IMR-90 (cell line): Measurements from ENCODE around the gene NOS1AP. TPM values are rescaled to one million over a fixed set of nuclear protein-coding genes. Genes with fewer than 3 reads are reported as not detected.

Experiments
- ATAC-seq: fragments of 200-7000 bp; cut with Tn5 transposase; 2 replicates; pipeline ENCODE4 v1.9.1; 2020; ENCODE audit warnings: low read depth, mild to moderate bottlenecking, moderate library complexity
- BruUV-seq: library from RNA; stranded (reverse); fragments of 400-500 nt; replicated peaks from 2 replicates; lab custom pipeline; 2021; lab: Mats Ljungman, UMichigan
- CTCF ChIA-PET: fragments of 300-600 bp; formaldehyde crosslinking; extraction: SDS; loops from one replicate; lab custom pipeline; 2021; ENCODE audit warnings: antibody characterized with exemption; lab: Yijun Ruan, JAX
- POLR2A ChIA-PET: fragments of 300-600 bp; sonication (Branson Sonifier 250); formaldehyde crosslinking; loops from one replicate; lab custom pipeline; 2022; ENCODE audit warnings: antibody characterized with exemption; ENCODE audit not compliant: unreplicated experiment; lab: Charles Lee
- DNase-seq: peaks from one replicate; pipeline ENCODE4 v3.0.0; 2013
- H2AFZ ChIP-seq: replicated peaks from 2 replicates; pipeline ENCODE3; 2013; ENCODE audit warnings: low read length, mild to moderate bottlenecking; ENCODE audit not compliant: poor library complexity
- H2AK5ac ChIP-seq: 2 replicates; pipeline ENCODE4 v1.6.1; 2013; ENCODE audit warnings: low read depth, low read length, inconsistent platforms
- H2AK9ac ChIP-seq: replicated peaks from 2 replicates; pipeline ENCODE3; 2013; ENCODE audit warnings: mild to moderate bottlenecking, low read depth, low read length, moderate library complexity; ENCODE audit not compliant: poor library complexity
- H2BK120ac ChIP-seq: 2 replicates; pipeline ENCODE4 v1.6.1; 2013; ENCODE audit warnings: low read depth, low read length, inconsistent platforms
- H2BK15ac ChIP-seq: 3 replicates; pipeline ENCODE4 v1.6.1; 2013; ENCODE audit warnings: low read depth, low read length, inconsistent platforms
- H2BK20ac ChIP-seq: 2 replicates; pipeline ENCODE4 v1.6.1; 2013; ENCODE audit warnings: low read depth, mild to moderate bottlenecking, inconsistent platforms, low read length, moderate library complexity
- H2BK5ac ChIP-seq: 2 replicates; pipeline ENCODE4 v1.6.1; 2013; ENCODE audit warnings: mild to moderate bottlenecking, low read depth, low read length, inconsistent platforms; ENCODE audit not compliant: poor library complexity, severe bottlenecking
- H3K14ac ChIP-seq: replicated peaks from 2 replicates; pipeline ENCODE4 v1.6.1; 2013; ENCODE audit warnings: low read depth, low read length, inconsistent platforms
- H3K18ac ChIP-seq: 2 replicates; pipeline ENCODE4 v1.6.1; 2013; ENCODE audit warnings: low read depth, low read length, control low read depth
- H3K23ac ChIP-seq: 2 replicates; pipeline ENCODE4 v1.6.1; 2013; ENCODE audit warnings: low read depth, low read length, inconsistent platforms
- H3K27ac ChIP-seq: 2 replicates; pipeline ENCODE4 v1.5.1; 2013; ENCODE audit warnings: mild to moderate bottlenecking, control low read depth, low read length; ENCODE audit not compliant: insufficient read depth
- H3K27me3 ChIP-seq: 2 replicates; pipeline ENCODE4 v1.6.1; 2013; ENCODE audit warnings: low read length; ENCODE audit not compliant: control insufficient read depth, insufficient read depth
- H3K36me3 ChIP-seq: 2 replicates; pipeline ENCODE4 v1.6.1; 2013; ENCODE audit warnings: low read length, mixed read lengths; ENCODE audit not compliant: control insufficient read depth, insufficient read depth
- H3K4ac ChIP-seq: 2 replicates; pipeline ENCODE4 v1.6.1; 2013; ENCODE audit warnings: low read depth, low read length, inconsistent platforms
- H3K4me1 ChIP-seq: 2 replicates; pipeline ENCODE4 v1.6.1; 2013; ENCODE audit warnings: low read length, mixed read lengths; ENCODE audit not compliant: control insufficient read depth, insufficient read depth
- H3K4me2 ChIP-seq: 2 replicates; pipeline ENCODE4 v1.6.1; 2013; ENCODE audit warnings: low read depth, mild to moderate bottlenecking, control low read depth, low read length, moderate library complexity
- H3K4me3 ChIP-seq: 2 replicates; pipeline ENCODE4 v1.5.1; 2013; ENCODE audit warnings: low read depth, mild to moderate bottlenecking, control low read depth, low read length, moderate library complexity; ENCODE audit not compliant: insufficient read depth
- H3K56ac ChIP-seq: 2 replicates; pipeline ENCODE4 v1.6.1; 2013; ENCODE audit warnings: low read length, inconsistent platforms; ENCODE audit not compliant: insufficient read depth; ENCODE audit errors: extremely low read depth
- H3K79me1 ChIP-seq, 2 experiments: 2 replicates each; pipeline ENCODE4 v1.6.1; 2013; ENCODE audit warnings: low read length in 2 of 2, inconsistent platforms in 1 of 2, low read depth in 1 of 2
- H3K9ac ChIP-seq: 2 replicates; pipeline ENCODE4 v1.6.1; 2013; ENCODE audit warnings: low read depth, low read length, control low read depth
- H3K9me1 ChIP-seq: 2 replicates; pipeline ENCODE4 v1.6.1; 2013; ENCODE audit warnings: low read length, inconsistent platforms; ENCODE audit not compliant: insufficient read depth
- H3K9me3 ChIP-seq: 2 replicates; pipeline ENCODE4 v1.6.1; 2013; ENCODE audit warnings: low read length; ENCODE audit not compliant: control insufficient read depth, insufficient read depth
- H4K20me1 ChIP-seq: 2 replicates; pipeline ENCODE4 v1.6.1; 2013; ENCODE audit warnings: low read length, inconsistent platforms; ENCODE audit not compliant: insufficient read depth
- H4K5ac ChIP-seq: 2 replicates; pipeline ENCODE4 v1.6.1; 2013; ENCODE audit warnings: mild to moderate bottlenecking, low read depth, low read length, control low read depth
- H4K8ac ChIP-seq, 2 experiments: 2 replicates each; pipeline ENCODE4 v1.6.1; 2013; ENCODE audit warnings: low read depth in 2 of 2, low read length in 2 of 2, control low read depth in 1 of 2, inconsistent platforms in 1 of 2
- H4K91ac ChIP-seq: 2 replicates; pipeline ENCODE4 v1.6.1; 2013; ENCODE audit warnings: low read depth, low read length, inconsistent platforms; ENCODE audit not compliant: insufficient read depth
- BHLHE40 ChIP-seq: fragments of 150-350 bp; IDR thresholded peaks from 2 replicates; pipeline ENCODE4 v1.6.1; 2016; ENCODE audit warnings: mild to moderate bottlenecking, low read depth, low read length
- CEBPB ChIP-seq: IDR thresholded peaks from 2 replicates; pipeline ENCODE4 v1.6.1; 2012; ENCODE audit warnings: low read depth, low read length, improper control_type of control experiment
- CHD1 ChIP-seq: IDR thresholded peaks from 2 replicates; pipeline ENCODE4 v1.6.1; 2012; ENCODE audit warnings: low read depth, low read length, improper control_type of control experiment
- FOS ChIP-seq: fragments of 150-350 bp; IDR thresholded peaks from 2 replicates; pipeline ENCODE4 v1.6.1; 2016; ENCODE audit warnings: low read depth, low read length
- MAFK ChIP-seq: IDR thresholded peaks from 2 replicates; pipeline ENCODE4 v1.6.1; 2012; ENCODE audit warnings: low read depth, low read length, improper control_type of control experiment
- MAZ ChIP-seq: IDR thresholded peaks from 2 replicates; pipeline ENCODE4 v1.6.1; 2012; ENCODE audit warnings: low read depth, mild to moderate bottlenecking, low read length, improper control_type of control experiment, moderate library complexity, borderline replicate concordance
- MXI1 ChIP-seq: IDR thresholded peaks from 2 replicates; pipeline ENCODE4 v1.6.1; 2012; ENCODE audit warnings: low read depth, mild to moderate bottlenecking, low read length, moderate library complexity, borderline replicate concordance
- NFE2L2 ChIP-seq: fragments of 150-350 bp; IDR thresholded peaks from 2 replicates; pipeline ENCODE4 v1.6.1; 2016; ENCODE audit warnings: low read depth, mild to moderate bottlenecking, low read length
- POLR2A ChIP-seq: IDR thresholded peaks from 2 replicates; pipeline ENCODE4 v1.6.1; 2012; ENCODE audit warnings: mild to moderate bottlenecking, low read depth, low read length
- RAD21 ChIP-seq: IDR thresholded peaks from 2 replicates; pipeline ENCODE4 v1.6.1; 2012; ENCODE audit warnings: low read length, improper control_type of control experiment
- RCOR1 ChIP-seq: IDR thresholded peaks from 2 replicates; pipeline ENCODE4 v1.6.1; 2012; ENCODE audit warnings: mild to moderate bottlenecking, low read length, improper control_type of control experiment; ENCODE audit not compliant: insufficient replicate concordance
- RFX5 ChIP-seq: IDR thresholded peaks from 2 replicates; pipeline ENCODE4 v1.8.0; 2012; ENCODE audit warnings: low read depth, mild to moderate bottlenecking, low read length, moderate library complexity
- SMC3 ChIP-seq: fragments of 150-350 bp; IDR thresholded peaks from 2 replicates; pipeline ENCODE4 v1.6.1; 2016; ENCODE audit warnings: low read depth, mild to moderate bottlenecking, antibody characterized with exemption, low read length, moderate library complexity
- WGBS, 2 experiments: methylation state at CpG; one replicate each; pipeline versions ENCODE4 v1.1.5 to v1.1.7; 2013; ENCODE audit warnings: missing lambda C conversion rate in 2 of 2; ENCODE audit not compliant: insufficient read length in 1 of 2; ENCODE audit errors: extremely low coverage in 2 of 2; 5-methylcytosine and 5-hydroxymethylcytosine counted together
- dilution Hi-C: fragments of 300-500 bp; cut with HindIII; formaldehyde crosslinking; loops from one replicate; pipeline ENCODE4 v1.14.3; 2018; ENCODE audit warnings: low sequenced_read_pairs; ENCODE audit not compliant: unreplicated experiment
- in situ Hi-C: fragments of 300-500 bp; cut with MboI; formaldehyde crosslinking; loops from 3 replicates; pipeline ENCODE4 v1.14.3; 2019; ENCODE audit warnings: low sequenced_read_pairs, inconsistent platforms, mixed read lengths
- intact Hi-C: fragments of 100-400 bp; cut with micrococcal nuclease; formaldehyde crosslinking; loops from 2 replicates; pipeline ENCODE4 v1.10.0; 2022
- polyA plus RNA-seq, 3 experiments: library from polyadenylated mRNA; depleted of rRNA; stranded (reverse); fragments of >200 nt; gene quantifications; 2 replicates each; pipeline ENCODE4 v1.2.3, GENCODE V29; 2012; ENCODE audit warnings: low replicate concordance in 1 of 3
- total RNA-seq: library from RNA; depleted of rRNA; stranded (reverse); fragments of >200 nt; gene quantifications from 2 replicates; pipeline ENCODE4 v1.2.3, GENCODE V29; 2012
- TF ChIP-seq, protein P1 (sequence below): fragments of 150-350 bp; IDR thresholded peaks from 2 replicates; pipeline ENCODE4 v1.6.1; 2016; ENCODE audit warnings: low read depth, mild to moderate bottlenecking, low read length, moderate library complexity, borderline replicate concordance
- TF ChIP-seq, protein P2 (sequence below): fragments of 150-350 bp; IDR thresholded peaks from 2 replicates; pipeline ENCODE4 v1.6.1; 2017; ENCODE audit warnings: mild to moderate bottlenecking, antibody characterized with exemption, low read length, low read depth
- TF ChIP-seq, protein P3 (sequence below): conservative IDR thresholded peaks from 2 replicates; pipeline ENCODE4 v1.5.1; 2012; ENCODE audit warnings: mild to moderate bottlenecking, low read depth, low read length, improper control_type of control experiment

NOS1AP gene
- total and polyA plus RNA-seq, 2 of the 4 experiments (the other 2 are of a cell fraction): 0.18 to 0.19 TPM

DNA sequence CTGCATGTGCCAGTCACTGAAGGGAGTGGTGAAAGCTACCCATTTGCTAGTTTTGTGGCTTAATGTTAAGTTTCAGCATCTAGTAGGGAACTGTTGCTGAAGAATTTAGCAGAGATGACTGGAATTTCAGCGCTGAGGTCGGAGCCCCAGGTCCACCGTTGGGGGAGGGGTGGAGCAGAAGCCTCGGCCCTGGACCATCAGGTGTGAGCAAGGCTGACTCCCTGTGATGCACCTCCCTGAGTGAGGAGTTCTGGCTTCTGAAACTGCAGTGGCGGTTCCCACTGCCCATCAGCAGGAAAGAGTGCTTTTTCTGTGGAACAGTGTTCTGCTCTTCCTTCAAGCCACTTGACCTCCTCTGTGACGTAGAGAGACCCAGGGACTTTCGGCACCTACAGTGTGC is 1.3 kb downstream of the NOS1AP start:
- Histone ChIP-seq H3K56ac (no peak overlapping the region), H3K27ac (no peak overlapping the region), H2BK120ac (no peak overlapping the region), H3K9ac (no peak overlapping the region), H3K9me1 (no peaks in the 10 kb centered on the region), H2BK15ac (no peak overlapping the region), H3K4me2 (no peak overlapping the region), H3K4me1 (no peaks in the 10 kb centered on the region; the same call in 1 of the 2 replicates), H3K9me3 (peaks cover 4% of the 10 kb centered on the region), H3K14ac (no peak overlapping the region), H2AFZ (no peak overlapping the region), H3K23ac (no peak overlapping the region), H3K18ac (no peak overlapping the region), H3K4ac (no peak overlapping the region), H3K27me3 (peaks cover 49% of the 10 kb centered on the region), H2BK20ac (no peak overlapping the region), H4K91ac (no peak overlapping the region), H4K5ac (no peak overlapping the region), H2AK9ac (peak overlapping the region; percentile 62), H4K8ac (no peak overlapping the region), H3K4me3 (no peak overlapping the region), H2AK5ac (no peak overlapping the region), H3K79me1 (no peaks in the 10 kb centered on the region), H4K20me1 (no peaks in the 10 kb centered on the region), H2BK5ac (no peak overlapping the region), H3K36me3 (no peaks in the 10 kb centered on the region)
- ChIA-PET CTCF (interaction anchor here (0.8 kb wide), 1 partner anchor 15 kb away, joined by 3 read pairs; no protein-coding TSS in a partner anchor), POLR2A (no interaction called here)
- dilution Hi-C loops: no loop called here
- no peak for DNase-seq
- 0% methylated on average over 2 of the region's 7 CpGs; no CpG with 5 or more reads in 1 of the 2 experiments for WGBS, 2 experiments
- BruUV-seq: no TSS peak
- intact Hi-C loops: no loop called here
- ATAC-seq: no peak
- TF ChIP-seq, protein P1, sequence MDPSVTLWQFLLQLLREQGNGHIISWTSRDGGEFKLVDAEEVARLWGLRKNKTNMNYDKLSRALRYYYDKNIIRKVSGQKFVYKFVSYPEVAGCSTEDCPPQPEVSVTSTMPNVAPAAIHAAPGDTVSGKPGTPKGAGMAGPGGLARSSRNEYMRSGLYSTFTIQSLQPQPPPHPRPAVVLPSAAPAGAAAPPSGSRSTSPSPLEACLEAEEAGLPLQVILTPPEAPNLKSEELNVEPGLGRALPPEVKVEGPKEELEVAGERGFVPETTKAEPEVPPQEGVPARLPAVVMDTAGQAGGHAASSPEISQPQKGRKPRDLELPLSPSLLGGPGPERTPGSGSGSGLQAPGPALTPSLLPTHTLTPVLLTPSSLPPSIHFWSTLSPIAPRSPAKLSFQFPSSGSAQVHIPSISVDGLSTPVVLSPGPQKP: no peak
- TF ChIP-seq, protein P2, sequence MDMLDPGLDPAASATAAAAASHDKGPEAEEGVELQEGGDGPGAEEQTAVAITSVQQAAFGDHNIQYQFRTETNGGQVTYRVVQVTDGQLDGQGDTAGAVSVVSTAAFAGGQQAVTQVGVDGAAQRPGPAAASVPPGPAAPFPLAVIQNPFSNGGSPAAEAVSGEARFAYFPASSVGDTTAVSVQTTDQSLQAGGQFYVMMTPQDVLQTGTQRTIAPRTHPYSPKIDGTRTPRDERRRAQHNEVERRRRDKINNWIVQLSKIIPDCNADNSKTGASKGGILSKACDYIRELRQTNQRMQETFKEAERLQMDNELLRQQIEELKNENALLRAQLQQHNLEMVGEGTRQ: no peak
- TF ChIP-seq MAFK: no peak
- no peak for TF ChIP-seq POLR2A
- TF ChIP-seq SMC3: no peak
- no peak for TF ChIP-seq FOS
- no peak for TF ChIP-seq MAZ
- no peak for TF ChIP-seq BHLHE40
- TF ChIP-seq RCOR1: no peak
- TF ChIP-seq RAD21: no peak
- TF ChIP-seq, protein P3, sequence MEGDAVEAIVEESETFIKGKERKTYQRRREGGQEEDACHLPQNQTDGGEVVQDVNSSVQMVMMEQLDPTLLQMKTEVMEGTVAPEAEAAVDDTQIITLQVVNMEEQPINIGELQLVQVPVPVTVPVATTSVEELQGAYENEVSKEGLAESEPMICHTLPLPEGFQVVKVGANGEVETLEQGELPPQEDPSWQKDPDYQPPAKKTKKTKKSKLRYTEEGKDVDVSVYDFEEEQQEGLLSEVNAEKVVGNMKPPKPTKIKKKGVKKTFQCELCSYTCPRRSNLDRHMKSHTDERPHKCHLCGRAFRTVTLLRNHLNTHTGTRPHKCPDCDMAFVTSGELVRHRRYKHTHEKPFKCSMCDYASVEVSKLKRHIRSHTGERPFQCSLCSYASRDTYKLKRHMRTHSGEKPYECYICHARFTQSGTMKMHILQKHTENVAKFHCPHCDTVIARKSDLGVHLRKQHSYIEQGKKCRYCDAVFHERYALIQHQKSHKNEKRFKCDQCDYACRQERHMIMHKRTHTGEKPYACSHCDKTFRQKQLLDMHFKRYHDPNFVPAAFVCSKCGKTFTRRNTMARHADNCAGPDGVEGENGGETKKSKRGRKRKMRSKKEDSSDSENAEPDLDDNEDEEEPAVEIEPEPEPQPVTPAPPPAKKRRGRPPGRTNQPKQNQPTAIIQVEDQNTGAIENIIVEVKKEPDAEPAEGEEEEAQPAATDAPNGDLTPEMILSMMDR: no peak
- no peak for TF ChIP-seq NFE2L2
- no peak for TF ChIP-seq MXI1
- TF ChIP-seq CEBPB: no peak
- TF ChIP-seq CHD1: no peak
- TF ChIP-seq RFX5: no peak
- in situ Hi-C loops: no loop called here
